Tibial artery (tissue), 4 donors: Measurements from ENCODE around the gene CHTF8.

ENCODE experiments used
- DNase-seq, 2 donors: peaks; one replicate each; pipeline ENCODE4 v3.0.0-alpha.2; 2019
- H3K27ac ChIP-seq, 2 donors: fragments of 200-600 bp; sonication (generic) in 1 of 2; 1 replicate in 1 of 2; 2 replicates in 1 of 2; pipeline ENCODE4 v1.5.1; 2018 to 2019; ENCODE audit warnings: mild to moderate bottlenecking in 1 of 2
- H3K27me3 ChIP-seq, 2 donors: fragments of 200-600 bp; sonication (generic) in 1 of 2; one replicate each; pipeline versions ENCODE4 v1.5.1 to v1.6.0; 2016 to 2019
- H3K36me3 ChIP-seq, 3 donors: fragments of 200-600 bp; sonication (generic) in 2 of 3; one replicate each; pipeline ENCODE4 v1.5.1; 2016 to 2019; ENCODE audit warnings: mild to moderate bottlenecking in 2 of 3
- H3K4me1 ChIP-seq, 4 donors: fragments of 200-600 bp; sonication (generic) in 2 of 4; 1 replicate in 3 of 4; 2 replicates in 1 of 4; pipeline ENCODE4 v1.5.1; 2016 to 2019
- H3K4me3 ChIP-seq, 2 donors: fragments of 200-600 bp; sonication (generic) in 1 of 2; 1 replicate in 1 of 2; 2 replicates in 1 of 2; pipeline ENCODE4 v1.5.1; 2018 to 2019; ENCODE audit warnings: mild to moderate bottlenecking in 2 of 2
- H3K9me3 ChIP-seq, 3 donors: fragments of 200-600 bp; sonication (generic) in 1 of 3; one replicate each; pipeline ENCODE4 v1.5.1; 2016 to 2019
- intact Hi-C: fragments of 100-400 bp; cut with DNase I; formaldehyde crosslinking; loops from one replicate; pipeline ENCODE4 v1.15.0; 2023; ENCODE audit warnings: low total_unique reads
- TF ChIP-seq, protein P1 (sequence below), 2 experiments: fragments of 200-600 bp in 1 of 2; fragments of 450-650 bp in 1 of 2; IDR thresholded peaks; one replicate each; pipeline ENCODE4 v1.5.1; 2017 to 2019; ENCODE audit warnings: antibody characterized with exemption in 2 of 2, mild to moderate bottlenecking in 1 of 2, moderate library complexity in 1 of 2

The CHTF8 gene

DNA sequence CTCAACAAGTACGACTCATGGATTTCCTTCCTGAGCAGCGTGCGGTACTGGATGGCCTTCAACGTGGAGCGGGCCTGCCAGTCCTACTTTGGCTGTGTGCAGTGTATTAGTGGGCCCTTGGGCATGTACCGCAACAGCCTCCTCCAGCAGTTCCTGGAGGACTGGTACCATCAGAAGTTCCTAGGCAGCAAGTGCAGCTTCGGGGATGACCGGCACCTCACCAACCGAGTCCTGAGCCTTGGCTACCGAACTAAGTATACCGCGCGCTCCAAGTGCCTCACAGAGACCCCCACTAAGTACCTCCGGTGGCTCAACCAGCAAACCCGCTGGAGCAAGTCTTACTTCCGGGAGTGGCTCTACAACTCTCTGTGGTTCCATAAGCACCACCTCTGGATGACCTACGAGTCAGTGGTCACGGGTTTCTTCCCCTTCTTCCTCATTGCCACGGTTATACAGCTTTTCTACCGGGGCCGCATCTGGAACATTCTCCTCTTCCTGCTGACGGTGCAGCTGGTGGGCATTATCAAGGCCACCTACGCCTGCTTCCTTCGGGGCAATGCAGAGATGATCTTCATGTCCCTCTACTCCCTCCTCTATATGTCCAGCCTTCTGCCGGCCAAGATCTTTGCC lies 17.9 kb downstream of the CHTF8 start:
- Histone ChIP-seq H3K4me3 (no peak overlapping the region), H3K4me1 (peaks cover 0 to 11% (median 4%) of the 10 kb centered on the region in 4 donors), H3K27ac (no peak overlapping the region), H3K36me3 (peaks cover 31 to 77% (median 73%) of the 10 kb centered on the region in 3 donors), H3K9me3 (no peaks in the 10 kb centered on the region), H3K27me3 (no peaks in the 10 kb centered on the region)
- TF ChIP-seq, protein P1, sequence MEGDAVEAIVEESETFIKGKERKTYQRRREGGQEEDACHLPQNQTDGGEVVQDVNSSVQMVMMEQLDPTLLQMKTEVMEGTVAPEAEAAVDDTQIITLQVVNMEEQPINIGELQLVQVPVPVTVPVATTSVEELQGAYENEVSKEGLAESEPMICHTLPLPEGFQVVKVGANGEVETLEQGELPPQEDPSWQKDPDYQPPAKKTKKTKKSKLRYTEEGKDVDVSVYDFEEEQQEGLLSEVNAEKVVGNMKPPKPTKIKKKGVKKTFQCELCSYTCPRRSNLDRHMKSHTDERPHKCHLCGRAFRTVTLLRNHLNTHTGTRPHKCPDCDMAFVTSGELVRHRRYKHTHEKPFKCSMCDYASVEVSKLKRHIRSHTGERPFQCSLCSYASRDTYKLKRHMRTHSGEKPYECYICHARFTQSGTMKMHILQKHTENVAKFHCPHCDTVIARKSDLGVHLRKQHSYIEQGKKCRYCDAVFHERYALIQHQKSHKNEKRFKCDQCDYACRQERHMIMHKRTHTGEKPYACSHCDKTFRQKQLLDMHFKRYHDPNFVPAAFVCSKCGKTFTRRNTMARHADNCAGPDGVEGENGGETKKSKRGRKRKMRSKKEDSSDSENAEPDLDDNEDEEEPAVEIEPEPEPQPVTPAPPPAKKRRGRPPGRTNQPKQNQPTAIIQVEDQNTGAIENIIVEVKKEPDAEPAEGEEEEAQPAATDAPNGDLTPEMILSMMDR (IDR thresholded peaks at IDR 0.05): no peak
- intact Hi-C loops: no loop called here
- no peak for DNase-seq

DNA sequence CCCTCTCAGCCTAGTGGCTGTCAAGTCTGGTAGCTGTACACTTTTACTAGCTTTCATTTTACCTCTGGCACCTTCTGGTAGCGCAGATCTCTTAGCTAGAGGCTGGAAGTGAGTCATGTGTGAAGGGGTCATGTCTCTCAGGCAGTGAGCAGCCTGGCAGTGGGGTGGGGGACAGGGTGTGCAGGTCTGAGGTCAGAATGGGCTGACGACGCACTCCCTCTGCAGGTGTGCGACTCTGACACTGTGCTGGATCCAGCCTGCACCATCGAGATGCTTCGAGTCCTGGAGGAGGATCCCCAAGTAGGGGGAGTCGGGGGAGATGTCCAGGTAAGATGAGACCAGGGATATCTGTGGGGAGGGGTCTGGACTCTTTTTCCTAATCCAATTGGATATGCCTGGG lies 19.2 kb downstream of the CHTF8 start:
- DNase-seq: no peak
- TF ChIP-seq, protein P1 (IDR thresholded peaks at IDR 0.05): no peak
- peaks cover 22 to 68% (median 63%) of the 10 kb centered on the region in 3 donors for H3K36me3 ChIP-seq
- H3K4me3 ChIP-seq: no peak overlapping the region
- H3K27ac ChIP-seq: no peak overlapping the region
- H3K9me3 ChIP-seq: no peaks in the 10 kb centered on the region
- no peaks in the 10 kb centered on the region for H3K27me3 ChIP-seq
- intact Hi-C loops: no loop called here
- peaks cover 0 to 12% (median 6%) of the 10 kb centered on the region in 4 donors for H3K4me1 ChIP-seq

DNA sequence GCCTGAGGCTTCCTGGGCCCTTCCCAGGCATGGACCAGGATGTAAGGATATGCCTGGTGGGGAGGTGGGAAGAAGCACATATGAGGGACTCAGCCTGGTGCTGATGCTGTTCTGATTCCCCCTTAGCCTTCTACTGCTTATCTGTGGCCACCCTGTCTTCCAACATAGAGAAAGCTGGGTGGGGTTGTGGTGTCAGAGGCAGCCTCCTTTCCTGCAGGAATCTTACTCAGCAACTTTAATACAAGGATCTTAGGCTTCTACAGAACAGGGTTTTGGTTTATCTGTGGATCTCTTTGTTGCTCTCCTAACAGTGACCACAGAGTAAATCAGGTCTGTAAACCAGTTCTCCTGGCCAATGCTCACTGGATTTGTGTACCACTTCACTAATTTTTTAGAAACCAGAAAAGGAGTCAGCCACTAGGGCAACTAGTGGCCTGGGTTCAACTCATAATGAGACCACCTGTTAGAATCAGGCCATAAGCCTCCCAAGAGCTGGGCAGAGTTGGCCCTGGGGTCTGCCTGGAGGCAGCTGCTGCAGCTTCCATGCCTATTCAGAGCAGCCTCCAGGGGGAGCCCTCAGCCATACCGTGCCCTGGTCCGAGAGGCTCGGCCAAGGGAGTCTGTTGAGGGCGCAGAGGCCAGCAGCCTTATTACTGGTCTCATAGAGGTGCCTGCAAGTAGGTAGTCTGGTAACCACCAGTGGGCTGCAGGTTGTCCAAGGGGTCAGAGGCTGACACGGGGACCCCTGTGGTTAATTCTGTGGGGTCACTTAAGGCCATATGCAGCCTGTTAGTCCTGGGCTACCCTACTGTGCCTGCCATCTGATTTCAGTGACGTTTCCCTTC lies 19.9 kb downstream of the CHTF8 start:
- Histone ChIP-seq H3K36me3 (peaks cover 22 to 63% (median 57%) of the 10 kb centered on the region in 3 donors), H3K4me1 (peaks cover 2 to 19% (median 13%) of the 10 kb centered on the region in 4 donors), H3K27ac (no peak overlapping the region), H3K4me3 (no peak overlapping the region), H3K27me3 (peaks cover 0 to 2% of the 10 kb centered on the region in 2 donors), H3K9me3 (no peaks in the 10 kb centered on the region)
- intact Hi-C loops: no loop called here
- TF ChIP-seq, protein P1 (IDR thresholded peaks at IDR 0.05): peak; percentile 40 to 64
- DNase-seq: peak in 1 of 2 donors; percentile 55

DNA sequence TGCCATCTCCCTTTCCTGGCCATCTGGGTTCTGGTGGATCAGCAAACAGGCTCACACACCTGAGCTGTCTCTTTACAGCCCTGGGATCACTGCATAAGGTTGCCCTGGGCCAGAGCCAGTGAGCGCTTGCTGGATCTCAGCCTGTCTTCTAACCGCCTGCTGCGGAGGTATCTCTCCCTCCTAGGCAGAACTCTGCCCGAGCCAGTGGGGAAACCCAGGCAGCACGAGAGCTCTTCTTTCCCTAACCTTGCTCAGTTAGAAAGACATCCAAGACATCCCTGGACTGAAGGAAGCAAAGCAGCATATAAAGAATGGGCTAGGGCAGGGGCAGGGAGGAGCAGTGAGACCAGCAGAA lies 20.5 kb downstream of the CHTF8 start:
- TF ChIP-seq, protein P1 (IDR thresholded peaks at IDR 0.05): no peak
- intact Hi-C loops: no loop called here
- DNase-seq: peak in 1 of 2 donors; percentile 45
- H3K36me3 ChIP-seq: peaks cover 22 to 60% (median 55%) of the 10 kb centered on the region in 3 donors
- no peak overlapping the region for H3K4me3 ChIP-seq
- H3K27me3 ChIP-seq: peaks cover 0 to 2% of the 10 kb centered on the region in 2 donors
- H3K9me3 ChIP-seq: no peaks in the 10 kb centered on the region
- H3K4me1 ChIP-seq: peaks cover 8 to 26% (median 18%) of the 10 kb centered on the region in 4 donors
- no peak overlapping the region for H3K27ac ChIP-seq

DNA sequence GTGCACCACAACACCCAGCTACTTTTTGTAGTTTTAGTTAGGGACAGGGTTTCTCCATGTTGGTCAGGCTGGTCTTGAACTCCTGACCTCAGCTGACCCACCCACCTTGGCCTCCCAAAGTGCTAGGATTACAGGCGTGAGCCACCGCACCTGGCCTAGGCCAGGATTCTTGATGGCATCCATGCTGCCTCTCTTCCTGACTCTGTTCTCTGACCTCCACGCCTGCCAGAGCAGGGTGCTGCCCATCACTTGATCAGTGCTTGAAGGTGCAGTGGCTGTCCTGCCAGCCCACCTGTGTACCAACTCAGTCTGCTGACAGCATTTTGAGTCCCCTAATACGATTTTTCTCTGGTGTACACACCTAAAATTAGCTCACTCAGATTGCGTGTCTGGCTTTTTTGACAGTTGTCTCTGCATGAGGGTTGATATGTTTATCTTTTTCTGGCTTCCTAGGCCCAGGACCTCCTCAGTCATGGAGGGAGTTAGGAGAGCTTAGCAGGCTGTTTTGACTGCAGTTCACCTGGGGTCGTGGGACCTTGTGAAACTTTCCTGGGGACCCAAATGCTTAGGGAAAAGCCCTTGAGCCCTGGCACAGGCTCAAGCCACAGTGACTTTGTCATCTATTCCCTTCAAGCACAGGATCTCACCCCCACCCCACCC lies 21.0 kb downstream of the CHTF8 start:
- Histone ChIP-seq H3K4me1 (peaks cover 13 to 31% (median 21%) of the 10 kb centered on the region in 4 donors), H3K36me3 (peaks cover 22 to 58% (median 50%) of the 10 kb centered on the region in 3 donors), H3K27me3 (peaks cover 0 to 2% of the 10 kb centered on the region in 2 donors), H3K27ac (no peak overlapping the region), H3K9me3 (no peaks in the 10 kb centered on the region), H3K4me3 (no peak overlapping the region)
- DNase-seq: peak in 1 of 2 donors; percentile 7
- intact Hi-C loops: no loop called here
- TF ChIP-seq, protein P1 (IDR thresholded peaks at IDR 0.05): no peak
